CD4-positive, alpha-beta T cell treated with Interleukin-21 for 1 hour (primary cell): Measurements from ENCODE around the gene SLC25A34.
"Not testable (repeated sequence)": the region's sequence is repeated elsewhere in the genome, so short reads cannot be mapped to it uniquely, and the experiment has no call there.

ENCODE experiments used
- DNase-seq: peaks from one replicate; pipeline ENCODE4 v3.0.0-alpha.2; 2020

SLC25A34 gene

DNA sequence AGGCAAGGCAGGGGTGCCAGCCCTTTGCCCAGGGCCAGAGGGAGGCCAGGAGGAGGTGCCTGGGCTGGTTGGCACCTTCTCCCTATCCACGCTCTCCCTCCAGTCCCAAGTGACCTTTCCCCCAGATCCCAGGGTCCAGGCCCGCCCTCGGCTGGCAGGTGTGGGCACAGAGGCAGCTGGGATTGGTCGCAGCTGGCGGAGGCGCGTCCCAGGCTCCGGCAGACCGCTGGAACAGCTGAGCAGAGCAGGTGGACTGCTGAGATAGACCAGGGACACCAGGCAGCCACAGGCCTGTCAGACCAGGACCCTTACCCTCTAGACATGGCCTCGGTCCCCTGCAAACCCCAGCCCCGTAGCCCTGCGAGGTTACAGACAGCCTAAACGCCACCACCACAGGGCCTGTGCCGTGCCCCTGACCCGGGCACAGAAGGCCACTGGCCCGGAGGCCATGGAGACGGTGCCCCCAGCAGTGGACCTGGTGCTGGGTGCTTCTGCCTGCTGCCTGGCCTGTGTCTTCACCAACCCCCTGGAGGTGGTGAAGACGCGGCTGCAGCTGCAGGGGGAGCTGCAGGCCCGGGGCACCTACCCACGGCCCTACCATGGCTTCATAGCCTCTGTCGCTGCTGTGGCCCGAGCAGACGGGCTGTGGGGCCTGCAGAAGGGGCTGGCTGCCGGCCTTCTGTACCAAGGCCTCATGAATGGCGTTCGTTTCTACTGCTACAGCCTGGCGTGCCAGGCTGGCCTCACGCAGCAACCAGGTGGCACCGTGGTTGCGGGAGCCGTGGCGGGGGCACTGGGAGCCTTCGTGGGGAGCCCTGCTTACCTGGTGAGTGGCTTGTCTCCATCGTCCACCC lies at the start of gene SLC25A34:
Gene SLC25A34, plus strand, starts transcription at position 221 of the 854 bp plus-strand sequence. Its CDS starts 228 bp downstream, at position 449.
- DNase-seq = no peak

DNA sequence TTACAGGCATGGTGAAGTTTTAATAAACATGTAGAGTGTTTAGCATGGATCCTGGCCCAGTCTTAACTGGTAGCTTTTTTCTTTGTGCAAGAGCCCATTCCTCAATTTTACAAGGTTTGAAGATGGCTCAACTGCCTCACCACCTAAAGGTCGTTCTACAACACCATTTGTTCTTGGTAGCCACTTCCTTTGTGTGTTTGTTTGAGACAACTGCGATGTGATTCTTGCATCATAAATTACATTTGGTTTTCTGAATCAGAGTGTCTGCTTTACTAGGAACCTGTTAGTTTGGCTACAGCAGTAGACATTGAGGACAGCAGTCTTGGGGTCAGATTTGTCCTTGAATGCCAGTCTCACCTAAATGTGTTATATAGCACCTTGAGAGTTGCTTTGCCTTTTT lies 48.6 kb upstream of the SLC25A34 start:
- DNase-seq = no peak

- DNase-seq = no peak
Measured at GRCh38 chr1:15690317-15690716, 45.7 kb upstream of the SLC25A34 start.

DNA sequence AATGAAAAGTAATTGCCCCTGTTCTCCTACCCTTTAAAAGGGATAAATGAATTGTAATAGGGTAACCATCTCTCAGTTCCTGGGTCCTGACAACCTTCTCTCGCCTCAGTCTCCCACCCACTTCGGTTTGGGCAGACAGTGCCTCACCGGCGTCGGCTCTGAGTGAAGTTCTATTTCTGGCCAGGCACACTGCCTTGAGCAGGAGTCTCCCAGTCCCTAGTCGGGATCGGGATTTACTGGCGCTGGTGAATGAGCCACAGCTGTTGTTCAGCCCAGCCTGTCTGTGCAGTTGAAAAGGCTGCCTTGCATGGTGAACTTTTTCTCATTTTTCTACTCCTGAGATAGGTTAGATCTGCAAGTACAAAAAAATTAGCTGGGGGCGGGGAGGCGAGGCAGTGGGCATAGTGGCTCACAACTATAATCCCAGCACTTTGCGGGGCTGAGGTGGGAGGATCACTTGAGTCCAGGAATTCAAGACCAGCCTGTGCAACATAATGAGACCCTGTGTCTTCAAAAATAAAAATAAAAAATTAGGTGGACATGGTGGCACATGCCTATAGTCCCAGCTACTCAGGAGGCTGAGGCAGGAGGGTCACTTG lies 44.5 kb upstream of the SLC25A34 start:
- no peak for DNase-seq

- no peak for DNase-seq
Measured at GRCh38 chr1:15692121-15692682, 43.9 kb upstream of the SLC25A34 start.

GRCh38 chr1:15693371-15693770 lies 42.7 kb upstream of the SLC25A34 start:
- DNase-seq = no peak

GRCh38 chr1:15696956-15697521 lies 39.0 kb upstream of the SLC25A34 start:
- peak; percentile 40 for DNase-seq

DNA sequence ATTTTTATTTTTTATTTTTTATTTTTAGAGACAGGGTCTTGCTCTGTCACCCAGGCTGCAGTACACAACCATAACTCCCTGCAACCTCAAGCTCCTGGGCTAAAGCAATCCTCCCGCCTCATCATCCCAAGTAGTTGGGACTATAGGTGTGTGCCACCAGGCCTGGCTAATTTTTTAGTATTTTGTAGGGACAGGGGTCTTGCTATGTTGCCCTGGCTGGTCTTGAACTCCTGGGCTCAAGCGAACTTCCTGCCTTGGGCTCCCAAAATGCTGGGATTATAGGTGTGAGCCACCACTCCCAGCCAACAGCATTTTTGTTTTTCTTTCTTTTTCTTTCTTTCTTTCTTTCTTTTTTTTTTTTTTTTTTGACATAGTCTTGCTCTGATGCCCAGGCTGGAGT lies 37.9 kb upstream of the SLC25A34 start:
- no peak for DNase-seq

DNA sequence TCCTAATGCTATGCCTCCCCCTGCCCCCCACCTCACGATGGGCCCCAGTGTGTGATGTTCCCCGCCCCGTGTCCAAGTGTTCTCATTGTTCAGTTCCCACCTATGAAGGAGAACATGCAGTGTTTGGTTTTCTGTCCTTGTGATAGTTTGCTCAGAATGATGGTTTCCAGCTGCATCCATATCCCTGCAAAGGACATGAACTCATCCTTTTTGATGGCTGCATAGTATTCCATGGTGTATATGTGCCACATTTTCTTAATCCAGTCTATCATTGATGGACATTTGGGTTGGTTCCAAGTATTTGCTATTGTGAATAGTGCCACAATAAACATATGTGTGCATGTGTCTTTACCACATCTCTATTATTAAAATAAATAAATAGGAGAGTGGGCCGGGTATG lies 36.7 kb upstream of the SLC25A34 start:
- DNase-seq = not testable (repeated sequence)

GRCh38 chr1:15700508-15700907 lies 35.5 kb upstream of the SLC25A34 start:
- no peak for DNase-seq

DNA sequence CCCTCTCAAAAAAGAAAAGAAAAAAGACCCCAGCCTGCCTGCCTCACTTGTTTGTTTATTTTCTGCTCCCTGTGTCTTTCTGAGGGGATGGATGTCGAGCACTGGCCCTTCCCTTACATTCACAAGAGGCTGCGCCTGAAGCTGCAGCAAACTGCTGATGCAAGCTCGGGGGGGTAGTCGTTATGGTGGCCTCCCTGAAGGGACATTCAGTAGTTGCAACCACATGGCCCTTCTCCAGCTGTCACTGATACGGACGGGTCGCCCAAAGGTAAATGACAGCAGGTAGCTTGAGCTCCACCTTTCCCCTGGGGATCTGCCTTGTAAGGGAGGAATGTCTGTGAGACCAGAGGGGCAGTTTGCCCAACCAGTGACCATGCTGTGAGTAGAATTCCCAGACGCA lies 34.3 kb upstream of the SLC25A34 start:
- no peak for DNase-seq

- DNase-seq = no peak
Measured at GRCh38 chr1:15702722-15703550, 33.1 kb upstream of the SLC25A34 start.

GRCh38 chr1:15703562-15703961 lies 32.5 kb upstream of the SLC25A34 start:
- no peak for DNase-seq

DNA sequence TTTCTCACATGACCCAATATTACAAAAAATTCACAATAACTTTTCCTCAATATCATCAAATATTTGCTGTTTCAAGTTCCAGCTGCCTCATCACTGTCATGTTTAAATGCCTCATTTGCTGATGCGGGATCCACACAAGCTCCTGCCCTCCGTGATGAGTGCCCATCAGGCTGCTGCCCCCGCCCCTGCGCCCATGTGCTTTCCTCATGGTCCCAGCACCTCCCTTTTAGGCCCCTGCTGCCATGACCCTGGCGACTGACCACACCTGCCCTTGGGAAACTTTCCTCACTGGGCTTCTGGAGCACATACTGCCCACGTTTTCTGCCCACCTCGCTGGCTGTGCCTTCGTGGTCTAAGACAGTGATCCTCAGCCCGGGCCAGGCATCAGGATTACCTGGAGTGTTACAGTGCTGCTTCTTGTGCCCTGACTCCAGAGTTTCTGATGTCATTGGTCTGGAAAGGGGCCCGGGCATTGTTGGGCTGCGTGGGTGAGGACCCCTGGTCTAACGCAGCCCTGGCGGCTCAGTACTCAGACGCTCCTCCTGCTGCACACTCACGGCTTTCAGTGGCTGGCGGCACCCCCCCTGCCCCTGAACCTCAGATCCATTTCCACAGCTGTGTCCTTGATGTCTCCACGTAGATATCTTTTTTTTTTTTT lies 31.4 kb upstream of the SLC25A34 start:
- no peak for DNase-seq

DNA sequence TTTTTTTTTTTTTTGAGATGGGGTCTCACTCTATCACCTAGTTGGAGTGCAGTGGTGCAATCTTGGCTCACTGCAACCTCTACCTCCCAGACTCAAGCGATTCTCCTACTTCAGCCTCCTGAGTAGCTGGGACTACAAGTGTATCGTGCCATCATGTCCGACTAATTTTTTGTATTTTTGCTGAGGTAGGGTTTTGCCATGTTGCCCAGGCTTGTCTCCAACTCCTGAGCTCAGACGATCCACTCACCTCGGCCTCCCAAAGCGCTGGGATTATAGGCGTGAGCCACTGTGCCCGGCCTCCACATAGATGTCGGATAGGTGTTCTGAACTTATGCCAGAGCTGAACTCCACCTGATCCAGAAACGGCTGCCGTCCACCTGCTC lies 30.9 kb upstream of the SLC25A34 start:
- no peak for DNase-seq

GRCh38 chr1:15706751-15707150 lies 29.3 kb upstream of the SLC25A34 start:
- no peak for DNase-seq

GRCh38 chr1:15707239-15707925 lies 28.7 kb upstream of the SLC25A34 start:
- no peak for DNase-seq

- no peak for DNase-seq
Measured at GRCh38 chr1:15708486-15709137, 27.4 kb upstream of the SLC25A34 start.

DNA sequence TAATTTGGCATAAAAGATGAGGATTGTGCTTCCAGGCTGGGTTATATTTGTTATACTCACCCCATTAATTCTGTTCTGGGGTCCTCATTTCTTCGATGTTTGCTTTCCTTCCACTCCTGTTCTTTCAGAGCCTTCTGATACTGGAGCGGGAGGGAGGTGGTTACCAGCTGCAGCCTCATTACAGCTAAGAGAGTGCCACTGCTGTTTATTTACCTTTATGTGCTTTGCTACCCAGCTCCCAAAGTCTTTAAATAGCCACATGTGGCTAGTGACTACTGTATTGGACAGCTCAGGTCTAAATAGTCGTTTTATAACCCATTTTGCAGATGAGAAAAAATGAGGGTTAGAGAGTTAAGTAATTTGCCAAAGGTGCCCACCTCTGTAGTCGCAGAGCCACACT lies 26.8 kb upstream of the SLC25A34 start:
- DNase-seq = no peak

- DNase-seq = no peak
Measured at GRCh38 chr1:15712168-15712567, 23.9 kb upstream of the SLC25A34 start.
